IMR-90 (cell line): ENCODE results near the gene MAFG. TPM values are rescaled to one million over a fixed set of nuclear protein-coding genes. Genes with fewer than 3 reads are reported as not detected.

Source experiments
- ATAC-seq: fragments of 200-7000 bp; cut with Tn5 transposase; 2 replicates; pipeline ENCODE4 v1.9.1; 2020; ENCODE audit warnings: low read depth, mild to moderate bottlenecking, moderate library complexity
- BruUV-seq: library from RNA; stranded (reverse); fragments of 400-500 nt; replicated peaks from 2 replicates; lab custom pipeline; 2021; lab: Mats Ljungman, UMichigan
- CTCF ChIA-PET: fragments of 300-600 bp; formaldehyde crosslinking; extraction: SDS; loops from one replicate; lab custom pipeline; 2021; ENCODE audit warnings: antibody characterized with exemption; lab: Yijun Ruan, JAX
- POLR2A ChIA-PET: fragments of 300-600 bp; sonication (Branson Sonifier 250); formaldehyde crosslinking; loops from one replicate; lab custom pipeline; 2022; ENCODE audit warnings: antibody characterized with exemption; ENCODE audit not compliant: unreplicated experiment; lab: Charles Lee
- DNase-seq: peaks from one replicate; pipeline ENCODE4 v3.0.0; 2013
- H2AFZ ChIP-seq: replicated peaks from 2 replicates; pipeline ENCODE3; 2013; ENCODE audit warnings: low read length, mild to moderate bottlenecking; ENCODE audit not compliant: poor library complexity
- H2AK5ac ChIP-seq: 2 replicates; pipeline ENCODE4 v1.6.1; 2013; ENCODE audit warnings: low read depth, low read length, inconsistent platforms
- H2AK9ac ChIP-seq: replicated peaks from 2 replicates; pipeline ENCODE3; 2013; ENCODE audit warnings: mild to moderate bottlenecking, low read depth, low read length, moderate library complexity; ENCODE audit not compliant: poor library complexity
- H2BK120ac ChIP-seq: 2 replicates; pipeline ENCODE4 v1.6.1; 2013; ENCODE audit warnings: low read depth, low read length, inconsistent platforms
- H2BK15ac ChIP-seq: 3 replicates; pipeline ENCODE4 v1.6.1; 2013; ENCODE audit warnings: low read depth, low read length, inconsistent platforms
- H2BK20ac ChIP-seq: 2 replicates; pipeline ENCODE4 v1.6.1; 2013; ENCODE audit warnings: low read depth, mild to moderate bottlenecking, inconsistent platforms, low read length, moderate library complexity
- H2BK5ac ChIP-seq: 2 replicates; pipeline ENCODE4 v1.6.1; 2013; ENCODE audit warnings: mild to moderate bottlenecking, low read depth, low read length, inconsistent platforms; ENCODE audit not compliant: poor library complexity, severe bottlenecking
- H3K14ac ChIP-seq: replicated peaks from 2 replicates; pipeline ENCODE4 v1.6.1; 2013; ENCODE audit warnings: low read depth, low read length, inconsistent platforms
- H3K18ac ChIP-seq: 2 replicates; pipeline ENCODE4 v1.6.1; 2013; ENCODE audit warnings: low read depth, low read length, control low read depth
- H3K23ac ChIP-seq: 2 replicates; pipeline ENCODE4 v1.6.1; 2013; ENCODE audit warnings: low read depth, low read length, inconsistent platforms
- H3K27ac ChIP-seq: 2 replicates; pipeline ENCODE4 v1.5.1; 2013; ENCODE audit warnings: mild to moderate bottlenecking, control low read depth, low read length; ENCODE audit not compliant: insufficient read depth
- H3K27me3 ChIP-seq: 2 replicates; pipeline ENCODE4 v1.6.1; 2013; ENCODE audit warnings: low read length; ENCODE audit not compliant: control insufficient read depth, insufficient read depth
- H3K36me3 ChIP-seq: 2 replicates; pipeline ENCODE4 v1.6.1; 2013; ENCODE audit warnings: low read length, mixed read lengths; ENCODE audit not compliant: control insufficient read depth, insufficient read depth
- H3K4ac ChIP-seq: 2 replicates; pipeline ENCODE4 v1.6.1; 2013; ENCODE audit warnings: low read depth, low read length, inconsistent platforms
- H3K4me1 ChIP-seq: 2 replicates; pipeline ENCODE4 v1.6.1; 2013; ENCODE audit warnings: low read length, mixed read lengths; ENCODE audit not compliant: control insufficient read depth, insufficient read depth
- H3K4me2 ChIP-seq: 2 replicates; pipeline ENCODE4 v1.6.1; 2013; ENCODE audit warnings: low read depth, mild to moderate bottlenecking, control low read depth, low read length, moderate library complexity
- H3K4me3 ChIP-seq: 2 replicates; pipeline ENCODE4 v1.5.1; 2013; ENCODE audit warnings: low read depth, mild to moderate bottlenecking, control low read depth, low read length, moderate library complexity; ENCODE audit not compliant: insufficient read depth
- H3K56ac ChIP-seq: 2 replicates; pipeline ENCODE4 v1.6.1; 2013; ENCODE audit warnings: low read length, inconsistent platforms; ENCODE audit not compliant: insufficient read depth; ENCODE audit errors: extremely low read depth
- H3K79me1 ChIP-seq, 2 experiments: 2 replicates each; pipeline ENCODE4 v1.6.1; 2013; ENCODE audit warnings: low read length in 2 of 2, inconsistent platforms in 1 of 2, low read depth in 1 of 2
- H3K9ac ChIP-seq: 2 replicates; pipeline ENCODE4 v1.6.1; 2013; ENCODE audit warnings: low read depth, low read length, control low read depth
- H3K9me1 ChIP-seq: 2 replicates; pipeline ENCODE4 v1.6.1; 2013; ENCODE audit warnings: low read length, inconsistent platforms; ENCODE audit not compliant: insufficient read depth
- H3K9me3 ChIP-seq: 2 replicates; pipeline ENCODE4 v1.6.1; 2013; ENCODE audit warnings: low read length; ENCODE audit not compliant: control insufficient read depth, insufficient read depth
- H4K20me1 ChIP-seq: 2 replicates; pipeline ENCODE4 v1.6.1; 2013; ENCODE audit warnings: low read length, inconsistent platforms; ENCODE audit not compliant: insufficient read depth
- H4K5ac ChIP-seq: 2 replicates; pipeline ENCODE4 v1.6.1; 2013; ENCODE audit warnings: mild to moderate bottlenecking, low read depth, low read length, control low read depth
- H4K8ac ChIP-seq, 2 experiments: 2 replicates each; pipeline ENCODE4 v1.6.1; 2013; ENCODE audit warnings: low read depth in 2 of 2, low read length in 2 of 2, control low read depth in 1 of 2, inconsistent platforms in 1 of 2
- H4K91ac ChIP-seq: 2 replicates; pipeline ENCODE4 v1.6.1; 2013; ENCODE audit warnings: low read depth, low read length, inconsistent platforms; ENCODE audit not compliant: insufficient read depth
- BHLHE40 ChIP-seq: fragments of 150-350 bp; IDR thresholded peaks from 2 replicates; pipeline ENCODE4 v1.6.1; 2016; ENCODE audit warnings: mild to moderate bottlenecking, low read depth, low read length
- CHD1 ChIP-seq: IDR thresholded peaks from 2 replicates; pipeline ENCODE4 v1.6.1; 2012; ENCODE audit warnings: low read depth, low read length, improper control_type of control experiment
- CTCF ChIP-seq: conservative IDR thresholded peaks from 2 replicates; pipeline ENCODE4 v1.5.1; 2012; ENCODE audit warnings: mild to moderate bottlenecking, low read depth, low read length, improper control_type of control experiment
- MAZ ChIP-seq: IDR thresholded peaks from 2 replicates; pipeline ENCODE4 v1.6.1; 2012; ENCODE audit warnings: low read depth, mild to moderate bottlenecking, low read length, improper control_type of control experiment, moderate library complexity, borderline replicate concordance
- MXI1 ChIP-seq: IDR thresholded peaks from 2 replicates; pipeline ENCODE4 v1.6.1; 2012; ENCODE audit warnings: low read depth, mild to moderate bottlenecking, low read length, moderate library complexity, borderline replicate concordance
- RAD21 ChIP-seq: IDR thresholded peaks from 2 replicates; pipeline ENCODE4 v1.6.1; 2012; ENCODE audit warnings: low read length, improper control_type of control experiment
- USF2 ChIP-seq: fragments of 150-350 bp; IDR thresholded peaks from 2 replicates; pipeline ENCODE4 v1.6.1; 2017; ENCODE audit warnings: mild to moderate bottlenecking, antibody characterized with exemption, low read length, low read depth
- WGBS, 2 experiments: methylation state at CpG; one replicate each; pipeline versions ENCODE4 v1.1.5 to v1.1.7; 2013; ENCODE audit warnings: missing lambda C conversion rate in 2 of 2; ENCODE audit not compliant: insufficient read length in 1 of 2; ENCODE audit errors: extremely low coverage in 2 of 2; 5-methylcytosine and 5-hydroxymethylcytosine counted together
- dilution Hi-C: fragments of 300-500 bp; cut with HindIII; formaldehyde crosslinking; loops from one replicate; pipeline ENCODE4 v1.14.3; 2018; ENCODE audit warnings: low sequenced_read_pairs; ENCODE audit not compliant: unreplicated experiment
- in situ Hi-C: fragments of 300-500 bp; cut with MboI; formaldehyde crosslinking; loops from 3 replicates; pipeline ENCODE4 v1.14.3; 2019; ENCODE audit warnings: low sequenced_read_pairs, inconsistent platforms, mixed read lengths
- intact Hi-C: fragments of 100-400 bp; cut with micrococcal nuclease; formaldehyde crosslinking; loops from 2 replicates; pipeline ENCODE4 v1.10.0; 2022
- polyA plus RNA-seq, 3 experiments: library from polyadenylated mRNA; depleted of rRNA; stranded (reverse); fragments of >200 nt; gene quantifications; 2 replicates each; pipeline ENCODE4 v1.2.3, GENCODE V29; 2012; ENCODE audit warnings: low replicate concordance in 1 of 3
- total RNA-seq: library from RNA; depleted of rRNA; stranded (reverse); fragments of >200 nt; gene quantifications from 2 replicates; pipeline ENCODE4 v1.2.3, GENCODE V29; 2012

Gene MAFG
- total and polyA plus RNA-seq, 2 of the 4 experiments (the other 2 are of a cell fraction): 6.1 to 15.4 TPM

GRCh38 chr17:81911277-81911961 lies 16.1 kb downstream of the MAFG start, which contains the start of gene PCYT2:
TSS of gene PCYT2 (minus strand) at chr17:81911399. CDS start at chr17:81911355, 44 bp downstream.
- DNase-seq: peak; percentile 73
- peak within 1 kb of the TSS; percentile 58; the same call in 1 of the 2 replicates for H3K23ac ChIP-seq
- H2BK15ac ChIP-seq: no peak within 1 kb of the TSS
- peaks cover 31% of the 10 kb centered on the region for H4K20me1 ChIP-seq
- dilution Hi-C loops (no loop called here), intact Hi-C loops (no loop called here), in situ Hi-C loops (no loop called here)
- H3K27me3 ChIP-seq: no peaks in the 10 kb centered on the region
- peak within 1 kb of the TSS; percentile 4; the same call in 1 of the 2 replicates for H3K27ac ChIP-seq
- H3K4me3 ChIP-seq: peak within 1 kb of the TSS; percentile 90
- H3K18ac ChIP-seq: no peak within 1 kb of the TSS
- no peak within 1 kb of the TSS for H4K8ac ChIP-seq
- BruUV-seq: no TSS peak
- peak within 1 kb of the TSS; percentile 93 for H2AK9ac ChIP-seq
- H4K91ac ChIP-seq: no peak within 1 kb of the TSS
- WGBS, 2 experiments: 26% methylated on average over 10 of the region's 84 CpGs; no CpG with 5 or more reads in 1 of the 2 experiments
- peak within 1 kb of the TSS; percentile 11; the same call in 1 of the 2 replicates for H3K4ac ChIP-seq
- no peaks in the 10 kb centered on the region for H3K9me3 ChIP-seq
- ATAC-seq: peak; percentile 95
- peak within 1 kb of the TSS; percentile 65 for H3K4me2 ChIP-seq
- H3K14ac ChIP-seq: 0 out of 2 replicates have a peak within 1 kb of the TSS, but pooled peaks have one; percentile 33
- H2BK120ac ChIP-seq: no peak within 1 kb of the TSS
- no peak within 1 kb of the TSS for H4K5ac ChIP-seq
- peak within 1 kb of the TSS; percentile 55 for H3K9ac ChIP-seq
- ChIA-PET CTCF (no interaction called here), POLR2A (no interaction called here)
- H2BK5ac ChIP-seq: no peak within 1 kb of the TSS
- no peak within 1 kb of the TSS; the same call in 1 of the 2 replicates for H3K56ac ChIP-seq
- H3K79me1 ChIP-seq: peaks cover 9 to 44% of the 10 kb centered on the region in 2 experiments; a peak in 3 of 4 replicates
- peaks cover 11% of the 10 kb centered on the region; the same call in 1 of the 2 replicates for H3K9me1 ChIP-seq
- peaks cover 5% of the 10 kb centered on the region for H3K4me1 ChIP-seq
- peaks cover 50% of the 10 kb centered on the region for H3K36me3 ChIP-seq
- no peak within 1 kb of the TSS for H2AK5ac ChIP-seq
- TF ChIP-seq CTCF (no peak), MXI1 (0 out of 2 replicates have a peak, but pooled peaks have one; percentile 62), MAZ (peak; percentile 72; the same call in 1 of the 2 replicates), RAD21 (no peak), CHD1 (no peak), BHLHE40 (peak; percentile 50; the same call in 1 of the 2 replicates), USF2 (peak; percentile 75)
- peak within 1 kb of the TSS; percentile 89 for H2AFZ ChIP-seq
- no peak within 1 kb of the TSS for H2BK20ac ChIP-seq
